Measurements from ENCODE around the gene BOLA1. TPM values are rescaled to one million over a fixed set of nuclear protein-coding genes. Genes with fewer than 3 reads are reported as not detected.

BOLA1 gene
- total RNA-seq, 1 experiment from 2014 or later = 15.3 TPM

DNA sequence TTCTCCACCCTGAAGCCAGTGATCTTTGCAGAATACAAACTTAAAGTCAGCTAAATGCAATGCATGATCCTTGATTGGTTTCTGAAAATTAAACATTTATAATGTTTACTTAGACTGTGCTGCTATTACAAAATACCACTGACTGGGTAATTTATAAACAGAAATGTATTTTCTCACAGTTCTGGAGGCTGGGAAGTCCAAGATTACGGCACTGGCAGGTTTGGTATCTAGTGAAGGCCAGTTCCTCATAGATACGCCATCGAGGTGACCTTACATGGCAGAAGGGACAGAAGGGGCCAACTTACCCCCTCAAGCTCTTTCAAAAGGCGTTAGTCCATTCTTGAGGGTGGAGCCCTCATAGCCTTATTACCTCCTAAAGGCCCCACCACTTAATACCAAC lies 2.8 kb upstream of the BOLA1 start:
- POLR2A ChIA-PET = no interaction called here
- H3K4me3 Mint-ChIP-seq = no peak overlapping the region
- TF ChIP-seq, protein P1, sequence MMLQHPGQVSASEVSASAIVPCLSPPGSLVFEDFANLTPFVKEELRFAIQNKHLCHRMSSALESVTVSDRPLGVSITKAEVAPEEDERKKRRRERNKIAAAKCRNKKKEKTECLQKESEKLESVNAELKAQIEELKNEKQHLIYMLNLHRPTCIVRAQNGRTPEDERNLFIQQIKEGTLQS (CRISPR knock-in tag; conservative IDR thresholded peaks at IDR 0.05) = no peak
- no peak for TF ChIP-seq ZNF532 (CRISPR knock-in tag; IDR thresholded peaks at IDR 0.05; ENCODE audit: borderline replicate concordance)
- peaks cover 15% of the 10 kb centered on the region for H3K4me1 Mint-ChIP-seq
- DNase-seq (ENCODE audit: low spot score) = no peak
- CTCF ChIA-PET = no interaction called here
- H3K9me3 Mint-ChIP-seq = peaks cover 10% of the 10 kb centered on the region
- H3K36me3 Mint-ChIP-seq = peaks cover 4% of the 10 kb centered on the region; the same call in 1 of the 2 replicates
- no peak for ATAC-seq
- H3K27me3 Mint-ChIP-seq (ENCODE audit: low read depth) = no peaks in the 10 kb centered on the region; the same call in 1 of the 2 replicates
- H3K27ac Mint-ChIP-seq = no peak overlapping the region

- Mint-ChIP-seq H3K9me3 (no peaks in the 10 kb centered on the region), H3K27ac (peak overlapping the region; percentile 48; the same call in 1 of the 2 replicates)
- POLR2A ChIA-PET = interaction anchor here (1.1 to 2.3 kb wide), 3 partner anchors 16 to 147 kb away, joined by 4 to 11 read pairs (median 5); a partner anchor contains a TSS
Observed at GRCh38 chr1:149903836-149904491, 4.6 kb downstream of the BOLA1 start.

DNA sequence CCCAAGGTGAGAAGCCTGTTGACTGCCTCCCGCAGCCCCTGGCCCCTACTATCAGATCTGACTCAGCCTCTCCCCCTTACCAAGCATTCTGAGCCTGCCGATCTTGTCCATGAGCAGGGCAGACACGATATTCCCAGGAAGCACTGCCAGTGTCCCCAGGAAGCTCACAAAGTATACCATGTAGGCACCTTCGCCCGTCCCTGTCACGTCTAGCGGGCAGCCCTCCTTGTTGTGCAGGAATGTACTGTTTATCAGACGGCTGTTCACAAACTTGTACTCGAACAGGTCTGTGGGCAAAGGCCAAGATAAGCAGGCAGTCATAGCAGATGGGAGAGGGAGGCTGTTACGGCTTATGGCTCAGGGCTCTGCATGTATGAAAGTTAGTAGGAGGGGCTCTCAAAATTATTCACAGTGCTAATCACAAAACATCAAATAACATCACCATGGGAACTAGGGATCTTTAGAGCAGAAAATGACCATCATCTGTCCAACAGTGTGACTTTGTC lies 7.3 kb downstream of the BOLA1 start:
- Mint-ChIP-seq H3K4me3 (no peak overlapping the region), H3K27ac (no peak overlapping the region), H3K36me3 (peaks cover 36% of the 10 kb centered on the region), H3K27me3 (ENCODE audit: low read depth) (no peaks in the 10 kb centered on the region), H3K4me1 (peaks cover 10% of the 10 kb centered on the region), H3K9me3 (no peaks in the 10 kb centered on the region)
- ATAC-seq (no peak), DNase-seq (ENCODE audit: low spot score) (no peak)
- TF ChIP-seq, protein P2, sequence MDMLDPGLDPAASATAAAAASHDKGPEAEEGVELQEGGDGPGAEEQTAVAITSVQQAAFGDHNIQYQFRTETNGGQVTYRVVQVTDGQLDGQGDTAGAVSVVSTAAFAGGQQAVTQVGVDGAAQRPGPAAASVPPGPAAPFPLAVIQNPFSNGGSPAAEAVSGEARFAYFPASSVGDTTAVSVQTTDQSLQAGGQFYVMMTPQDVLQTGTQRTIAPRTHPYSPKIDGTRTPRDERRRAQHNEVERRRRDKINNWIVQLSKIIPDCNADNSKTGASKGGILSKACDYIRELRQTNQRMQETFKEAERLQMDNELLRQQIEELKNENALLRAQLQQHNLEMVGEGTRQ (CRISPR knock-in tag; IDR thresholded peaks at IDR 0.05) = no peak
- TF ChIP-seq OVOL2 (CRISPR knock-in tag; IDR thresholded peaks at IDR 0.05; ENCODE audit: borderline replicate concordance) (no peak), ARID4B (CRISPR knock-in tag; IDR thresholded peaks at IDR 0.05; ENCODE audit: borderline replicate concordance) (no peak), GTF2I (CRISPR knock-in tag; conservative IDR thresholded peaks at IDR 0.05) (no peak), ZBTB43 (CRISPR knock-in tag; IDR thresholded peaks at IDR 0.05) (no peak), ZNF138 (CRISPR knock-in tag; conservative IDR thresholded peaks at IDR 0.05) (no peak), NFE2L1 (CRISPR knock-in tag; IDR thresholded peaks at IDR 0.05) (no peak)
- ChIA-PET CTCF (no interaction called here), POLR2A (no interaction called here)

More at GRCh38 chr1:149903836-149904491, 4.6 kb downstream of the BOLA1 start:
- peak; percentile 31 for ATAC-seq
- Mint-ChIP-seq H3K27me3 (ENCODE audit: low read depth) (no peaks in the 10 kb centered on the region; the same call in 1 of the 2 replicates), H3K4me1 (peaks cover 23% of the 10 kb centered on the region), H3K4me3 (no peak overlapping the region), H3K36me3 (peaks cover 26% of the 10 kb centered on the region)
- DNase-seq (ENCODE audit: low spot score) = peak; percentile 37
- CTCF ChIA-PET = interaction anchor here (0.6 to 0.9 kb wide), 2 partner anchors 34 to 283 kb away, joined by 3 read pairs; no protein-coding TSS in a partner anchor
- no peak for TF ChIP-seq IRF2 (CRISPR knock-in tag; IDR thresholded peaks at IDR 0.05; ENCODE audit: borderline replicate concordance, low read depth)
- no peak for TF ChIP-seq SOX15 (CRISPR knock-in tag; IDR thresholded peaks at IDR 0.05)
